DMS 273 (cell line): ENCODE results near the gene LURAP1L.

Experiments
- DNase-seq: peaks from one replicate; lab custom pipeline; 2025; ENCODE audit not compliant: unreplicated experiment; lab: John Stamatoyannopoulos, UW

LURAP1L gene, protein sequence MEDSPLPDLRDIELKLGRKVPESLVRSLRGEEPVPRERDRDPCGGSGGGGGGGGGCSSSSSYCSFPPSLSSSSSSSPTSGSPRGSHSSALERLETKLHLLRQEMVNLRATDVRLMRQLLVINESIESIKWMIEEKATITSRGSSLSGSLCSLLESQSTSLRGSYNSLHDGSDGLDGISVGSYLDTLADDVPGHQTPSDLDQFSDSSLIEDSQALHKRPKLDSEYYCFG

DNA sequence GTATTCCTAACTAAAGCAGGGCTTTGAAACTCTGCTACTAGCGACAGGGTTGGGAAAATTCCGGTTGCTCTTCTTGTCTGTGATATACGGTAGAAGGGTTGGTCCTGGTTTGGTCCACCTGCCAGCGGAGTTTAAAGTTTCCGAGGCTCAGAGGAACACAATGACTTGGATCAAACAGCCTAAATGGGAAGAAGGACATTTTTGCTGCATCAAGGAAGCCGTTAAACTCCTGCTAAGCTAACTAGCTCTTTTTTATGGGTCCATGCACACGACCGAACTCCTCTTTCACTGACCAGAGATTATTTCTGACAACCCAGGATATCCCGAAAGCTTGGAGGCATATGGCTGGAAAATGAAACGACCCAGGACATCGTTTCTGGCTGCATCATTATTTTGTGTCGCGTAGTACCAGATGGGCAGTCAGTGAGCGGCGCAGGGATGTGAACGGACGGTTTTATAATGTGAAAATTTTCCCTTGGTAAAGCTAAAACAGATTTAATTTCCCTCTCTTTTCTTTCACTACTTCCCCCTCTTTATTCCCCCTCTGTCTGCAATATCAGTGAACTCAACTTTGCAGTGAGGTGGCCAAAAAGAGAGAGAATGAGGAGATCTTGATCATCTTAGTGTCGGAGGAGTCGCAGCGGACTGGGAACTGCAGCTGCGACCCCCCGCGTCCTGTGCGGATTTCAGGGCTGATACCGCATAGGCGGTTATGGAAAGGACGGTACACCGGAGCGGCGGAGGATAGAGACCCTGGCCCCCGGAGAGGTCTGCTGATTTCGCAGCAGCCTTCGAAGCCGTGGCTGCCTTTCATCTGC is at the start of gene LURAP1L:
Gene LURAP1L, plus strand, starts transcription at position 160 of the 818 bp plus-strand sequence. CDS start 696 bp downstream, outside the sequence.
- DNase-seq = peak; percentile 93

DNA sequence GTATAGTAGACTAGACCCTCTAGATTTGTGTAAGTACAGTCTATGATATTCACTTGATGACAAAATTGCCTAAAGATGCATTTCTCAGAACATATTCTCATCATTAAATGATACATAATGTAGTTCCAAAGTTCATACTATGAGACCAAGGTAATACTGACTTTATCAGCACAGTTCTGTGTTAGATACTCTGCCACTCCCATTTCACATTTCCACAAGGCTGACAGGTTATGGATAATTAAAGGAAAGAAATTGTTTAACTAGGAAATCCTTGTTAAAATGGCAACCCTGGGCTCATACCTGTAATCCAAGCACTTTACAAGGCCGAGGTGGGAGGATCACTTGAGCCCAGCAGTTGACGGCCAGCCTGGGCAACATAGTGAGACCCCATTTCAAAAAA is 48.0 kb upstream of the LURAP1L start:
- DNase-seq = no peak

DNA sequence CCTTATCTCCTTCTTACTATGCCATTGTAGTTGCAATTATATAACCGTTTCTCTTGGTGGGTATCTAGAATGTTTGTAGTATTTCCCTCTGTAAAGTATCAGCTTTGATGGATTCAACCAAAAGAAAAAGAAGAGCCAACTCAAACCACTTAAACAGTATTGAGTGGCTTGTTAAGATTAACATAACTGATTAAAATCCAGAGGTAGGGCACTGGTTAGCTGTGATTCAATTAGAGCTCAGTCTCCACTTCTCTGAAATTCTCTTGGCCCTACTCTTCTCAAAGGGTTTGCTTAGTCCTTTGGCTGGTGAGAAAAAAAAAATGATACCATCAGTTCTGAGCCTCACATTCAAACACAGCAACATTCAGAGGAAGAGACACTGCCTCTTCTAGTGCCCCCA is 44.6 kb upstream of the LURAP1L start:
- no peak for DNase-seq

GRCh38 chr9:12730927-12731326 is 43.9 kb upstream of the LURAP1L start:
- DNase-seq = no peak

GRCh38 chr9:12732971-12733370 is 41.8 kb upstream of the LURAP1L start:
- no peak for DNase-seq

- no peak for DNase-seq
These were observed 39.2 kb upstream of the LURAP1L start for GRCh38 chr9:12735665-12736064.

GRCh38 chr9:12737871-12738270 is 36.9 kb upstream of the LURAP1L start:
- peak; percentile 68 for DNase-seq

DNA sequence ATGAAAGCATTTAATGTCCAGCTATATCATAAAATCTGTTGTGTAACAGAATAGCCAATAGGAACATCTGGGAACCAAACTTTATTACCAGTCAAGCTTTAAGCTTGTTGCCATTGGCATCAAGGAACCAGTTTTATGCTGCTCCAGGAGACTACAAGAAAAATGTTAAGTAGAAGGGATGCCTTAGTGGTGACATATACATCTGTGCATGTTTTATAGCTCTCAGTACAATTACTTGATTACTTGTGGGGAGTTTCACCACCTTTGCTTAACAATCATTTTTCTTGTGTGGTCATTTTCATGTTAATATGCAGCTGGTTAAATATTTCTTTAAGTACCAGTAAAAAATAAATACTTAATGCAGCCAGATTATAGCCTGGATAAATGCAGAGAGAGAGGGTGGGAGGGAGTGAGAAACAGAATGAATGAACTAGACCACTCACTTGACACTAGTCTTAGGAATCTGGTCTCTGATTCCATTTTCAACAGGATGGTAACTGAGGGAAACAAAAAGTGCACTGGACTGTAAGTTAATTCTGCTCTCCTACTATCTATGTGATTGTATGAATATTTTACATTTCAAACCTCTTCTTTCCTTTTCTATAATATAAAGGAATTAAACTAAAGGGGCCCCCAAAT is 35.7 kb upstream of the LURAP1L start:
- peak; percentile 45 for DNase-seq

- DNase-seq = no peak
These were observed 34.0 kb upstream of the LURAP1L start for GRCh38 chr9:12740845-12741244.

DNA sequence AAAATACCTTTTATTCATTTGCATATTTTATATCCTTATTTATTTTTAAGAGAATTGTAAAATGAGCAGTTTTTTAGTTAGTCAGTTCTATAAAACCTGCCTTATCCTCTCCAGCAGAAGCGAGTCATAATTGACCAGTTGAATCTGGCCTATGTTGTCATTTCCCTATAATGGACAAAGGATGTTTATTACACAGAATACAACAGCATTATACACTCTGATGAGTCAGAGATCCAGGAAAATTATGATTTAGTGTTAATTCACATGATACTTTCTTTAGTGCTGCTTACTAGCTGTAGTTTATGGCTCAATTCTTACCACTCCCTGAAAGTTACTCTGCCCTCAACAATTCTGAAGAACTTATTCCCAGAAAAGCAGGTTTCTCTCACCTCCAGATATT is 26.8 kb upstream of the LURAP1L start:
- DNase-seq = no peak

GRCh38 chr9:12748954-12749353 is 25.9 kb upstream of the LURAP1L start:
- DNase-seq = no peak

- DNase-seq = no peak
These were observed 20.9 kb upstream of the LURAP1L start for GRCh38 chr9:12753931-12754330.

GRCh38 chr9:12759761-12760160 is 15.1 kb upstream of the LURAP1L start:
- DNase-seq = no peak

- no peak for DNase-seq
These were observed 14.1 kb upstream of the LURAP1L start for GRCh38 chr9:12760758-12761157.

DNA sequence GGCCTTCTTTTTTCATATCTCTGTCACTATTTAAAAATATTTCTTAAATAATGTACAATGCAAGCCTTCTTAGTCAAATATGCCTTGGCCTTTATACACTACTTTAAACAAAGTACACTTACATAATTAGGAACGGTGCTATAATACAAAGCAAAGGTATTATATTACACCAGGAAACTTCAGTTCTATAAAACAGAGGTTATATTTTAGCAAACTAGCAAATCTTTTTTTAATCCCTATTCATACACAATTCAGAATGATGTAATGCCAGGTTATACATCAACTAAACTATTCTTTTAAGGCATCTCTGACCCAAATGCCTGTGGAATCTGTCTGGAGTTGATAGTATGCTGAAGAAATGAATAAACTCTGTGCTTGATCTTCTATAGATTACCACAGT is 10.7 kb upstream of the LURAP1L start:
- no peak for DNase-seq

GRCh38 chr9:12765088-12765798 is 9.6 kb upstream of the LURAP1L start:
- no peak for DNase-seq

GRCh38 chr9:12766357-12766756 is 8.5 kb upstream of the LURAP1L start:
- DNase-seq = no peak

DNA sequence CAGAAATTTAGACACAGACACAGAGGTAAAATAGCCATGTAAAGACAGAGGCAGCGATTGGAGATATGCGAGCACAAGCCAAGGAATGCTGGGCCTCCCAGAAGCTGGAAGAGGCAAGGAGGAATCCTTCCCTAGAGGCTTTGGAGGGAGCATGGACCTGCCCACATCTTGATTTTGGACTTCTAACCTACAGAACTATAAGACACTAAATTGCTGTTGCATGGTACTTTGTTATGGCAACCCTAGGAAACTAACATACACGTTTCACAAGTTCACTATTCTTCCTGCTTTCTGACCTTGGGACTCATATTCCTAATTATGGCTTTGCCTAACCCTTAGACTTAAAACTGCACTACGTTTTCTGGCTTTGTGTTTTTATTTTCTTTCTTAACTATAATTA is 4.6 kb upstream of the LURAP1L start:
- DNase-seq = no peak

DNA sequence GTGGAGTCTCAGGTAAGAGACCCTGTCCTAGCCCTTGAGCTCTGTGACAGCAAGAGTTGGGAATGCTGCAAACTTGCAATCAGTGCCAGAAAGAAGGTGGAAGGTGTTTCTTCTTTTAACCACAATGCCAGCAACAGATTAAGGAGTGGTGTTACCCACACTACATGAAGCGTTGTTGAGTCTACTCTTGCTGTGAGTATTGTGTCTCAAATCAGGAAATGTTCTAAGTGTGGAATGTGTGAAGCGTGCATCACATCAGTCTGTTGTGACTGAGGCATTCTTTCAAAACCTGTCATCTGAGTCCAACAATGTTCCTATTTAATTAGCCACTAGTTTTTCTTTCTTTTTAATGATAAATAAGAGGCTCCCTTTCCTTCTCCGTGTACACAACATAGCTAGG is 2.9 kb upstream of the LURAP1L start:
- no peak for DNase-seq

GRCh38 chr9:12773562-12773961 is 1.3 kb upstream of the LURAP1L start:
- no peak for DNase-seq
